Measurements from ENCODE around the gene SLC16A12.

GRCh38 chr10:89516149-89516832 lies 19.1 kb downstream of the SLC16A12 start:
- TF ChIP-seq, protein P1, sequence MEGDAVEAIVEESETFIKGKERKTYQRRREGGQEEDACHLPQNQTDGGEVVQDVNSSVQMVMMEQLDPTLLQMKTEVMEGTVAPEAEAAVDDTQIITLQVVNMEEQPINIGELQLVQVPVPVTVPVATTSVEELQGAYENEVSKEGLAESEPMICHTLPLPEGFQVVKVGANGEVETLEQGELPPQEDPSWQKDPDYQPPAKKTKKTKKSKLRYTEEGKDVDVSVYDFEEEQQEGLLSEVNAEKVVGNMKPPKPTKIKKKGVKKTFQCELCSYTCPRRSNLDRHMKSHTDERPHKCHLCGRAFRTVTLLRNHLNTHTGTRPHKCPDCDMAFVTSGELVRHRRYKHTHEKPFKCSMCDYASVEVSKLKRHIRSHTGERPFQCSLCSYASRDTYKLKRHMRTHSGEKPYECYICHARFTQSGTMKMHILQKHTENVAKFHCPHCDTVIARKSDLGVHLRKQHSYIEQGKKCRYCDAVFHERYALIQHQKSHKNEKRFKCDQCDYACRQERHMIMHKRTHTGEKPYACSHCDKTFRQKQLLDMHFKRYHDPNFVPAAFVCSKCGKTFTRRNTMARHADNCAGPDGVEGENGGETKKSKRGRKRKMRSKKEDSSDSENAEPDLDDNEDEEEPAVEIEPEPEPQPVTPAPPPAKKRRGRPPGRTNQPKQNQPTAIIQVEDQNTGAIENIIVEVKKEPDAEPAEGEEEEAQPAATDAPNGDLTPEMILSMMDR (conservative IDR thresholded peaks at IDR 0.05), result no peak
- TF ChIP-seq ZFX (IDR thresholded peaks at IDR 0.05), result no peak

Measured in C4-2B (cell line).